BLaER1 treated with 17β-estradiol and CSF1 and Interleukin-3, amounts not matched to agents 10 nM and 100 nM (cell line): ENCODE measurements around the gene DHX29.

ENCODE experiments used
- H3K27ac ChIP-seq, 11 experiments: shearing (Covaris generic); formaldehyde crosslinking; 2 replicates each; pipeline ENCODE4 v1.8.1; 2022
- H3K27me3 ChIP-seq, 11 experiments: shearing (Covaris generic); formaldehyde crosslinking; 2 replicates each; pipeline ENCODE4 v1.8.1; 2022
- H3K36me3 ChIP-seq, 11 experiments: shearing (Covaris generic); formaldehyde crosslinking; 2 replicates each; pipeline ENCODE4 v1.8.1; 2022
- H3K4me1 ChIP-seq, 10 experiments: shearing (Covaris generic); formaldehyde crosslinking; 2 replicates each; pipeline ENCODE4 v1.8.1; 2022
- H3K4me2 ChIP-seq, 11 experiments: shearing (Covaris generic); formaldehyde crosslinking; 2 replicates each; pipeline ENCODE4 v1.8.1; 2022
- H3K4me3 ChIP-seq, 10 experiments: shearing (Covaris generic); formaldehyde crosslinking; 2 replicates each; pipeline ENCODE4 v1.8.1; 2022
- H3K9ac ChIP-seq, 11 experiments: shearing (Covaris generic); formaldehyde crosslinking; 2 replicates each; pipeline ENCODE4 v1.8.1; 2022
- H3K9me3 ChIP-seq, 11 experiments: shearing (Covaris generic); formaldehyde crosslinking; replicated peaks in 1 of 11; 2 replicates each; pipeline ENCODE4 v1.8.1; 2022
- H4K20me1 ChIP-seq, 11 experiments: shearing (Covaris generic); formaldehyde crosslinking; 2 replicates each; pipeline ENCODE4 v1.8.1; 2022
- Cebpa-rat ChIP-seq, 11 experiments: shearing (Covaris generic); IDR thresholded peaks; 2 replicates each; pipeline ENCODE4 v1.8.1; 2022

Gene DHX29

GRCh38 chr5:55286411-55286933 lies 21.0 kb downstream of the DHX29 start:
- H3K4me1 ChIP-seq: no peaks in the 10 kb centered on the region

GRCh38 chr5:55278778-55279177 lies 28.7 kb downstream of the DHX29 start:
- H3K9me3 ChIP-seq: no peaks in the 10 kb centered on the region
- no peak overlapping the region for H3K9ac ChIP-seq
- H3K4me3 ChIP-seq: no peak overlapping the region
- H3K4me1 ChIP-seq: no peaks in the 10 kb centered on the region
- peaks cover 96 to 100% (median 98%) of the 10 kb centered on the region in 11 experiments for H3K36me3 ChIP-seq
- no peak overlapping the region for H3K27ac ChIP-seq
- no peak for TF ChIP-seq Cebpa-rat (IDR thresholded peaks at IDR 0.05)
- no peaks in the 10 kb centered on the region for H4K20me1 ChIP-seq
- no peak overlapping the region for H3K4me2 ChIP-seq
- no peaks in the 10 kb centered on the region for H3K27me3 ChIP-seq

More at GRCh38 chr5:55286411-55286933, 21.0 kb downstream of the DHX29 start:
- Histone ChIP-seq H3K4me2 (no peak overlapping the region), H3K27ac (no peak overlapping the region), H3K4me3 (no peak overlapping the region), H3K9ac (no peak overlapping the region), H3K9me3 (no peaks in the 10 kb centered on the region), H3K36me3 (peaks cover 91 to 100% (median 96%) of the 10 kb centered on the region in 11 experiments), H4K20me1 (no peaks in the 10 kb centered on the region), H3K27me3 (no peaks in the 10 kb centered on the region)
- TF ChIP-seq Cebpa-rat (IDR thresholded peaks at IDR 0.05): no peak

GRCh38 chr5:55276771-55277170 lies 30.7 kb downstream of the DHX29 start:
- TF ChIP-seq Cebpa-rat (IDR thresholded peaks at IDR 0.05): no peak
- Histone ChIP-seq H3K4me2 (no peak overlapping the region), H4K20me1 (no peaks in the 10 kb centered on the region), H3K27ac (no peak overlapping the region), H3K36me3 (peaks cover 93 to 100% (median 98%) of the 10 kb centered on the region in 11 experiments), H3K4me3 (no peak overlapping the region), H3K4me1 (no peaks in the 10 kb centered on the region), H3K9me3 (no peaks in the 10 kb centered on the region), H3K27me3 (no peaks in the 10 kb centered on the region), H3K9ac (no peak overlapping the region)

- Histone ChIP-seq H4K20me1 (no peaks in the 10 kb centered on the region; a peak in 1 of 22 replicates), H3K4me2 (no peak overlapping the region), H3K9ac (no peak overlapping the region), H3K9me3 (no peaks in the 10 kb centered on the region), H3K27me3 (no peaks in the 10 kb centered on the region), H3K4me3 (no peak overlapping the region), H3K27ac (no peak overlapping the region), H3K4me1 (no peaks in the 10 kb centered on the region), H3K36me3 (peaks cover 74 to 95% (median 86%) of the 10 kb centered on the region in 11 experiments)
- TF ChIP-seq Cebpa-rat (IDR thresholded peaks at IDR 0.05): no peak
Observed at GRCh38 chr5:55258339-55258738, 49.2 kb downstream of the DHX29 start.

GRCh38 chr5:55254802-55255201 lies 52.7 kb downstream of the DHX29 start:
- Histone ChIP-seq H4K20me1 (no peaks in the 10 kb centered on the region), H3K9ac (no peak overlapping the region), H3K4me1 (no peaks in the 10 kb centered on the region), H3K9me3 (0 out of 22 replicates have a peak, but pooled peaks cover 0 to under 1% (median 0%) of the 10 kb centered on the region in 11 experiments), H3K27me3 (no peaks in the 10 kb centered on the region), H3K4me3 (no peak overlapping the region), H3K4me2 (no peak overlapping the region), H3K36me3 (peaks cover 53 to 60% (median 56%) of the 10 kb centered on the region in 11 experiments), H3K27ac (no peak overlapping the region)
- no peak for TF ChIP-seq Cebpa-rat (IDR thresholded peaks at IDR 0.05)

GRCh38 chr5:55250064-55250463 lies 57.4 kb downstream of the DHX29 start:
- Histone ChIP-seq H3K4me1 (no peaks in the 10 kb centered on the region), H3K36me3 (peaks cover 7 to 14% (median 10%) of the 10 kb centered on the region in 11 experiments; a peak in 20 of 22 replicates), H4K20me1 (no peaks in the 10 kb centered on the region), H3K27ac (no peak overlapping the region), H3K27me3 (no peaks in the 10 kb centered on the region), H3K9ac (no peak overlapping the region), H3K4me2 (no peak overlapping the region), H3K4me3 (no peak overlapping the region), H3K9me3 (peaks cover 17 to 25% (median 20%) of the 10 kb centered on the region in 11 experiments)
- no peak for TF ChIP-seq Cebpa-rat (IDR thresholded peaks at IDR 0.05)

GRCh38 chr5:55241746-55242145 lies 65.7 kb downstream of the DHX29 start:
- H3K4me3 ChIP-seq: no peak overlapping the region
- no peak overlapping the region for H3K9ac ChIP-seq
- no peaks in the 10 kb centered on the region for H3K9me3 ChIP-seq
- H4K20me1 ChIP-seq: no peaks in the 10 kb centered on the region
- no peaks in the 10 kb centered on the region for H3K36me3 ChIP-seq
- no peaks in the 10 kb centered on the region for H3K4me1 ChIP-seq
- TF ChIP-seq Cebpa-rat (IDR thresholded peaks at IDR 0.05): no peak
- no peak overlapping the region for H3K27ac ChIP-seq
- peaks cover 0 to 5% (median 0%) of the 10 kb centered on the region in 11 experiments; a peak in 2 of 22 replicates for H3K27me3 ChIP-seq
- no peak overlapping the region for H3K4me2 ChIP-seq

- H3K36me3 ChIP-seq: no peaks in the 10 kb centered on the region
- H3K27ac ChIP-seq: no peak overlapping the region
- H3K9me3 ChIP-seq: no peaks in the 10 kb centered on the region
- H3K4me3 ChIP-seq: no peak overlapping the region
- no peak for TF ChIP-seq Cebpa-rat (IDR thresholded peaks at IDR 0.05)
- H3K4me1 ChIP-seq: peaks cover 13 to 28% (median 25%) of the 10 kb centered on the region in 10 experiments
- H3K4me2 ChIP-seq: no peak overlapping the region
- H3K9ac ChIP-seq: no peak overlapping the region
- H4K20me1 ChIP-seq: peaks cover 4 to 35% (median 16%) of the 10 kb centered on the region in 11 experiments; a peak in 20 of 22 replicates
- H3K27me3 ChIP-seq: peaks cover 36 to 48% (median 38%) of the 10 kb centered on the region in 11 experiments
Observed at GRCh38 chr5:55236800-55237199, 70.7 kb downstream of the DHX29 start.

GRCh38 chr5:55234121-55234700 lies 73.3 kb downstream of the DHX29 start:
- Histone ChIP-seq H3K27me3 (peaks cover 61 to 74% (median 64%) of the 10 kb centered on the region in 11 experiments), H3K4me3 (peak overlapping the region; percentile 58 to 73 (median 64)), H3K9ac (peak overlapping the region in 10 of 11 experiments; percentile 4 to 57 (median 42); a peak in 13 of 22 replicates), H4K20me1 (peaks cover 4 to 59% (median 37%) of the 10 kb centered on the region in 11 experiments; a peak in 20 of 22 replicates), H3K36me3 (no peaks in the 10 kb centered on the region), H3K4me1 (peaks cover 22 to 35% (median 33%) of the 10 kb centered on the region in 10 experiments), H3K9me3 (no peaks in the 10 kb centered on the region), H3K4me2 (peak overlapping the region; percentile 96 to 99 (median 98)), H3K27ac (no peak overlapping the region)
- TF ChIP-seq Cebpa-rat (IDR thresholded peaks at IDR 0.05): no peak
